Osteocyte (in vitro differentiated cells): ENCODE data around the gene LDLR. TPM values are rescaled to one million over a fixed set of nuclear protein-coding genes. Genes with fewer than 3 reads are reported as not detected.

Source experiments
- DNase-seq: peaks from one replicate; pipeline ENCODE4 v3.0.0; 2021; ENCODE audit warnings: mixed read lengths; ENCODE audit not compliant: unreplicated experiment; ENCODE audit errors: extremely low spot score
- H3K27ac Mint-ChIP-seq: one replicate; pipeline ENCODE4 v1.8.0; 2021; ENCODE audit warnings: mild to moderate bottlenecking, mixed read lengths; ENCODE audit not compliant: unreplicated experiment
- H3K27me3 Mint-ChIP-seq: one replicate; pipeline ENCODE4 v1.8.0; 2021; ENCODE audit warnings: mixed read lengths; ENCODE audit not compliant: unreplicated experiment
- H3K36me3 Mint-ChIP-seq: one replicate; pipeline ENCODE4 v1.8.0; 2021; ENCODE audit warnings: mixed read lengths; ENCODE audit not compliant: unreplicated experiment
- H3K4me1 Mint-ChIP-seq: one replicate; pipeline ENCODE4 v1.8.0; 2021; ENCODE audit warnings: mixed read lengths; ENCODE audit not compliant: unreplicated experiment
- H3K4me3 Mint-ChIP-seq: one replicate; pipeline ENCODE4 v1.8.0; 2021; ENCODE audit warnings: mild to moderate bottlenecking, moderate library complexity, mixed read lengths; ENCODE audit not compliant: unreplicated experiment
- H3K9me3 Mint-ChIP-seq: one replicate; pipeline ENCODE4 v1.8.0; 2021; ENCODE audit warnings: mixed read lengths; ENCODE audit not compliant: unreplicated experiment
- total RNA-seq: library from RNA; stranded (reverse); gene quantifications from 2 replicates; pipeline ENCODE4 v1.2.1, GENCODE V29; 2021
- TF ChIP-seq, protein P1 (sequence below): fragments of 200-600 bp; sonication (generic); IDR thresholded peaks from 2 replicates; pipeline ENCODE4 v1.5.0; 2021; ENCODE audit warnings: antibody characterized with exemption, mild to moderate bottlenecking, moderate library complexity

LDLR gene
- total RNA-seq, 1 donor from 2014 or later, result 96.9 TPM

DNA sequence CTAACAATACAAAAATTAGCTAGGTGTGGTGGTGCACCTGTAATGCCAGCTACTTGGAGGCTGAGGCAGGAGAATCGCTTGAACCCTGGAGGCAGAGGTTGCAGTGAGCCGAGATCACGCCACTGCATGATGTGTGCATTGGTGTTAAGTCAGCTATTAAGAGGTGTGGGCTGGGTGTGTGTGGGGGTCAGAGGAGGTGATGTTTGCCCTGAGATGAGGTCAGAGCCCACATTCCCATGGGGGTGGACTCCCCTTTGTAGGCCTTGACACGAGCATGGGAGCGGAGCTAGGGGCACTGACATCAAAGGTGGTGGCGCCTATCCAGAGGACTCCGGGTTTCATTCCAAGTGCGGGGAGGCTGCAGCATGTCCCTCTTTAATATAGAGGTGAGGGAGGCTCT lies 34.6 kb upstream of the LDLR start:
- TF ChIP-seq, protein P1, sequence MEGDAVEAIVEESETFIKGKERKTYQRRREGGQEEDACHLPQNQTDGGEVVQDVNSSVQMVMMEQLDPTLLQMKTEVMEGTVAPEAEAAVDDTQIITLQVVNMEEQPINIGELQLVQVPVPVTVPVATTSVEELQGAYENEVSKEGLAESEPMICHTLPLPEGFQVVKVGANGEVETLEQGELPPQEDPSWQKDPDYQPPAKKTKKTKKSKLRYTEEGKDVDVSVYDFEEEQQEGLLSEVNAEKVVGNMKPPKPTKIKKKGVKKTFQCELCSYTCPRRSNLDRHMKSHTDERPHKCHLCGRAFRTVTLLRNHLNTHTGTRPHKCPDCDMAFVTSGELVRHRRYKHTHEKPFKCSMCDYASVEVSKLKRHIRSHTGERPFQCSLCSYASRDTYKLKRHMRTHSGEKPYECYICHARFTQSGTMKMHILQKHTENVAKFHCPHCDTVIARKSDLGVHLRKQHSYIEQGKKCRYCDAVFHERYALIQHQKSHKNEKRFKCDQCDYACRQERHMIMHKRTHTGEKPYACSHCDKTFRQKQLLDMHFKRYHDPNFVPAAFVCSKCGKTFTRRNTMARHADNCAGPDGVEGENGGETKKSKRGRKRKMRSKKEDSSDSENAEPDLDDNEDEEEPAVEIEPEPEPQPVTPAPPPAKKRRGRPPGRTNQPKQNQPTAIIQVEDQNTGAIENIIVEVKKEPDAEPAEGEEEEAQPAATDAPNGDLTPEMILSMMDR, result no peak
- H3K27me3 Mint-ChIP-seq, result no peaks in the 10 kb centered on the region
- peaks cover 17% of the 10 kb centered on the region for H3K4me1 Mint-ChIP-seq
- peaks cover 11% of the 10 kb centered on the region for H3K36me3 Mint-ChIP-seq
- H3K27ac Mint-ChIP-seq, result no peak overlapping the region
- DNase-seq, result no peak
- no peak overlapping the region for H3K4me3 Mint-ChIP-seq
- no peaks in the 10 kb centered on the region for H3K9me3 Mint-ChIP-seq

DNA sequence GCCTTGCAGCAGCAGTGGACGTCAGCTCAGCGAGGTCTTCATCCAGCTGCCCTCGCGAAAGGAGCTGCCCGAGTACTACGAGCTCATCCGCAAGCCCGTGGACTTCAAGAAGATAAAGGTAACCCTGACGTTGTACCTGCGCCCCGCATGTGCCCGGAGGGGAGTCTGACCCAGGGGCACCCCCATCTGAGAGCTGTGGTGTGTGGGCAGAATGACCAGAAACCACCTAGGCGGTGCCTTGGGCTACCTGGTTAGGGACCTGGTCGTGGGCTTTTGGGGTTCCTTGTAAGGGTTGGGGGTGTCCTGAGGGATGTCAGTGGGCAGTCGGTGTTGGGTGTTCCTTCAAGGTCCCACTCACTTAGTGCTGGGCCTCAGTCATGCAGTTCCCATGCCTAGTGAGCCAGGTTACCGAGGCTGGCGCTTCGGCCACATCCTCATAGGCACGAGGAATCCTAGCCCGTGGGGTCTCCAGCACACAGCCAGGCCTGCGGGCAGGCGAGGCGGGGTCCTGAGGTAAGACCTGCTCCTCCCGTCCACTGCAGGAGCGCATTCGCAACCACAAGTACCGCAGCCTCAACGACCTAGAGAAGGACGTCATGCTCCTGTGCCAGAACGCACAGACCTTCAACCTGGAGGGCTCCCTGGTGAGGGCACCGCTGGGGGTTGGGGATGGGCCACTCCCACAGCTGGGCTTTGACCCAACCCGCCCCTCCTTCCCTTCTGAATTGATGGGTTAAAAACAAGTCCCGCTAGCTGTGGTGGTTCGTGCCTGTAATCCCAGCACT lies 30.8 kb upstream of the LDLR start:
- H3K4me1 Mint-ChIP-seq, result peaks cover 5% of the 10 kb centered on the region
- peaks cover 14% of the 10 kb centered on the region for H3K36me3 Mint-ChIP-seq
- TF ChIP-seq, protein P1, result no peak
- no peaks in the 10 kb centered on the region for H3K9me3 Mint-ChIP-seq
- no peak overlapping the region for H3K27ac Mint-ChIP-seq
- no peak overlapping the region for H3K4me3 Mint-ChIP-seq
- no peaks in the 10 kb centered on the region for H3K27me3 Mint-ChIP-seq
- DNase-seq, result no peak

DNA sequence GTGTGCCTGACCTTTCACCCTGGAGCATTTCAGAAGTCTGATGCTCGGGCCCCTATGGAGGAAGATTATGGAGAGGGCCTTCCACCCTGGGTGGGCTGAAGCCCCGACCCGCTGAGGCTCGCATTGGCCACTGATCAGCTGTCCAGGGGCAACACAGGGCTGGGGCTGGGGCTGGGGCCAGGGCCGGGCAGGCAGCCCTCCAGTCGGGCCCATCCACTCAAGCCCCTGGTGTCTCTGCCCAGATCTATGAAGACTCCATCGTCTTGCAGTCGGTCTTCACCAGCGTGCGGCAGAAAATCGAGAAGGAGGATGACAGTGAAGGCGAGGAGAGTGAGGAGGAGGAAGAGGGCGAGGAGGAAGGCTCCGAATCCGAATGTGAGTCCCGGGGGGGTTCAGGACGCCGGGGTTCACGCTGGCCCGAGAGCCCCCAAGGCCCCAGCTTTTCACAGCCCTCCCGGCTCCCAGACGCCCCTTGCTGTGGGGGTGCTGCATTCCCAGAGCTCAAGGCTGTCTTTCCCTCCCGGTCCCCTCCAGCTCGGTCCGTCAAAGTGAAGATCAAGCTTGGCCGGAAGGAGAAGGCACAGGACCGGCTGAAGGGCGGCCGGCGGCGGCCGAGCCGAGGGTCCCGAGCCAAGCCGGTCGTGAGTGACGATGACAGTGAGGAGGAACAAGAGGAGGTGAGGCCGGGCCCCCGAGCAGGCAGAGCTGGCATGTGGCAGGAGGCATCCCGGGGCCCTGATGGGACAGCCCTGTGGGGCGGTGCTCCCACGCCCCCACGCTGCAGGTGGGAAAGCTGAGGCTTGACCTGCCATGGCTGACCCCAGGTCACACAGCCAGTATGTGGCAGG lies 29.5 kb upstream of the LDLR start:
- Mint-ChIP-seq H3K27ac (no peak overlapping the region), H3K36me3 (peaks cover 19% of the 10 kb centered on the region), H3K4me3 (no peak overlapping the region), H3K27me3 (no peaks in the 10 kb centered on the region), H3K4me1 (peaks cover 7% of the 10 kb centered on the region), H3K9me3 (no peaks in the 10 kb centered on the region)
- TF ChIP-seq, protein P1, result no peak
- no peak for DNase-seq

DNA sequence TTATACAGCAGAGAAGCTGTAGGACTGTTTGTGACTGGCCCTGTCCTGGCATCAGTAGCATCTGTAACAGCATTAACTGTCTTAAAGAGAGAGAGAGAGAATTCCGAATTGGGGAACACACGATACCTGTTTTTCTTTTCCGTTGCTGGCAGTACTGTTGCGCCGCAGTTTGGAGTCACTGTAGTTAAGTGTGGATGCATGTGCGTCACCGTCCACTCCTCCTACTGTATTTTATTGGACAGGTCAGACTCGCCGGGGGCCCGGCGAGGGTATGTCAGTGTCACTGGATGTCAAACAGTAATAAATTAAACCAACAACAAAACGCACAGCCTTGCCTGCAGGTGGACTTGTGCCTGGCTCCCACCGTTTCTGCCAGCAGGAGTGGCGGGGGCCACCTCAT lies 27.3 kb upstream of the LDLR start:
- peaks cover 25% of the 10 kb centered on the region for H3K36me3 Mint-ChIP-seq
- no peak overlapping the region for H3K27ac Mint-ChIP-seq
- no peaks in the 10 kb centered on the region for H3K9me3 Mint-ChIP-seq
- no peak overlapping the region for H3K4me3 Mint-ChIP-seq
- no peaks in the 10 kb centered on the region for H3K27me3 Mint-ChIP-seq
- peaks cover 12% of the 10 kb centered on the region for H3K4me1 Mint-ChIP-seq
- TF ChIP-seq, protein P1, result no peak
- DNase-seq, result no peak

DNA sequence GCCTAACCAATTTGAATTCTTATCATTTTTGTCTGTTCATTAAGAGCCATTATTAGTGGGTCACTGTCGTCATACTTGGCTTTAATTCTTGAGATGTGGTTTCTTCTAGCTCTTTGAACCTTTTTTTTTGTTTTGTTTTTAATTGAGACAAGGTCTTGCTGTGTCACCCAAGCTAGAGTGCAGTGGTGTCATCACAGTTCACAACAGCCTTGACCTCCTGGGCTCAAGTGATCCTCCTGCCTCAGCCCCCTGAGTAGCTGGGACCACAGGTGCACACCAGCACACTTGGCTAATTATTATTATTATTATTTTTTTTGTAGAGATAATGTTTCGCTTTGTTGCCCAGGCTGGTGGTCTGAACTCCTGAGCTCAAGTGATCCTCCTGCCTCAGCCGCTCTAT lies 25.8 kb upstream of the LDLR start:
- Mint-ChIP-seq H3K4me1 (peaks cover 12% of the 10 kb centered on the region), H3K9me3 (no peaks in the 10 kb centered on the region), H3K4me3 (no peak overlapping the region), H3K27me3 (no peaks in the 10 kb centered on the region), H3K27ac (no peak overlapping the region), H3K36me3 (peaks cover 31% of the 10 kb centered on the region)
- no peak for DNase-seq
- TF ChIP-seq, protein P1, result no peak
